GM23248 (cell line): ENCODE data around the gene MCRIP2.
"Not testable (repeated sequence)": the region's sequence is repeated elsewhere in the genome, so short reads cannot be mapped to it uniquely, and the experiment has no call there.

Experiments used
- EZH2 ChIP-seq: fragments of 200-600 bp; sonication (generic); IDR thresholded peaks from 2 replicates; pipeline ENCODE4 v1.6.1; 2018; ENCODE audit warnings: antibody characterized with exemption, mild to moderate bottlenecking; ENCODE audit not compliant: insufficient read depth, poor library complexity, severe bottlenecking
- EZH2phosphoT487 ChIP-seq: fragments of 200-600 bp; sonication (generic); IDR thresholded peaks from 2 replicates; pipeline ENCODE4 v1.6.1; 2018; ENCODE audit warnings: antibody characterized with exemption, moderate library complexity, mild to moderate bottlenecking, low read depth; ENCODE audit not compliant: insufficient read depth

DNA sequence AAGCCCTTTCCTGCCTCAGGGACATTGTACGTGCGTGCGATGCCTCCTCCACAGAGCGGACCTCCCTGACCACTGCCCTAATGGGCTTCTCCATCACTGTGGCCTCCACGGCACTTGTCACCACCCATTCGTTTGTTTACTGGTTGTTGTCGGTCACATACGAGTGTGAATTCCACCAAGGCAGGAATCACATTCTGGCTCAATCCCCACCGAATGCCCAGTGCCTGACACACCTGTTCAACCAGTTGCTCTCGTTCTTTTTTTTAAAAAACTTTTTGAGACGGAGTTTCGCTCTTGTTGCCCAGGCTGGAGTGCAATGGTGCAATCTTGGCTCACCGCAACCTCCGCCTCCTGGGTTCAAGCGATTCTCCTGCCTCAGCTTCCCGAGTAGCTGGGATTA is 49.6 kb downstream of the MCRIP2 start:
- not testable (repeated sequence) for TF ChIP-seq EZH2, EZH2phosphoT487
